ENCODE measurements around the gene TECPR1.

Gene TECPR1

GRCh38 chr7:98175260-98175940 lies 76.6 kb downstream of the TECPR1 start:
- Histone ChIP-seq H3K4me1 (ENCODE audit: control insufficient read depth, insufficient read depth, low read length) (no peaks in the 10 kb centered on the region), H3K9ac (ENCODE audit: low read length) (no peak overlapping the region), H3K27me3 (ENCODE audit: control insufficient read depth, insufficient read depth, low read length) (no peaks in the 10 kb centered on the region), H3K36me3 (ENCODE audit: control insufficient read depth, insufficient read depth, low read length) (peaks cover 8% of the 10 kb centered on the region), H3K27ac (ENCODE audit: low read depth, low read length) (no peak overlapping the region), H3K4me3 (ENCODE audit: low read length) (no peak overlapping the region)

GRCh38 chr7:98174334-98175259 lies 77.4 kb downstream of the TECPR1 start:
- Histone ChIP-seq H3K4me1 (ENCODE audit: control insufficient read depth, insufficient read depth, low read length) (no peaks in the 10 kb centered on the region), H3K9ac (ENCODE audit: low read length) (no peak overlapping the region), H3K36me3 (ENCODE audit: control insufficient read depth, insufficient read depth, low read length) (peaks cover 8% of the 10 kb centered on the region), H3K27me3 (ENCODE audit: control insufficient read depth, insufficient read depth, low read length) (no peaks in the 10 kb centered on the region), H3K27ac (ENCODE audit: low read depth, low read length) (no peak overlapping the region), H3K4me3 (ENCODE audit: low read length) (no peak overlapping the region)

- Histone ChIP-seq H3K27ac (ENCODE audit: low read depth, low read length) (no peak overlapping the region), H3K4me3 (ENCODE audit: low read length) (no peak overlapping the region), H3K36me3 (ENCODE audit: control insufficient read depth, insufficient read depth, low read length) (peaks cover 5% of the 10 kb centered on the region), H3K4me1 (ENCODE audit: control insufficient read depth, insufficient read depth, low read length) (no peaks in the 10 kb centered on the region), H3K27me3 (ENCODE audit: control insufficient read depth, insufficient read depth, low read length) (no peaks in the 10 kb centered on the region), H3K9ac (ENCODE audit: low read length) (no peak overlapping the region)
Observed at GRCh38 chr7:98171449-98171848, 80.6 kb downstream of the TECPR1 start.

- Histone ChIP-seq H3K9ac (ENCODE audit: low read length) (no peak overlapping the region), H3K27me3 (ENCODE audit: control insufficient read depth, insufficient read depth, low read length) (no peaks in the 10 kb centered on the region), H3K4me3 (ENCODE audit: low read length) (no peak overlapping the region), H3K4me1 (ENCODE audit: control insufficient read depth, insufficient read depth, low read length) (no peaks in the 10 kb centered on the region), H3K27ac (ENCODE audit: low read depth, low read length) (no peak overlapping the region), H3K36me3 (ENCODE audit: control insufficient read depth, insufficient read depth, low read length) (peaks cover 5% of the 10 kb centered on the region)
Observed at GRCh38 chr7:98170966-98171365, 81.1 kb downstream of the TECPR1 start.

GRCh38 chr7:98168904-98169621 lies 83.0 kb downstream of the TECPR1 start:
- Histone ChIP-seq H3K27me3 (ENCODE audit: control insufficient read depth, insufficient read depth, low read length) (no peaks in the 10 kb centered on the region), H3K27ac (ENCODE audit: low read depth, low read length) (no peak overlapping the region), H3K9ac (ENCODE audit: low read length) (no peak overlapping the region), H3K4me3 (ENCODE audit: low read length) (no peak overlapping the region), H3K4me1 (ENCODE audit: control insufficient read depth, insufficient read depth, low read length) (peaks cover under 1% of the 10 kb centered on the region), H3K36me3 (ENCODE audit: control insufficient read depth, insufficient read depth, low read length) (peaks cover 5% of the 10 kb centered on the region)

- Histone ChIP-seq H3K4me1 (ENCODE audit: control insufficient read depth, insufficient read depth, low read length) (peaks cover 5% of the 10 kb centered on the region), H3K4me3 (ENCODE audit: low read length) (no peak overlapping the region), H3K27me3 (ENCODE audit: control insufficient read depth, insufficient read depth, low read length) (no peaks in the 10 kb centered on the region), H3K9ac (ENCODE audit: low read length) (no peak overlapping the region), H3K36me3 (ENCODE audit: control insufficient read depth, insufficient read depth, low read length) (peaks cover 5% of the 10 kb centered on the region), H3K27ac (ENCODE audit: low read depth, low read length) (no peak overlapping the region)
Observed at GRCh38 chr7:98168181-98168903, 83.7 kb downstream of the TECPR1 start.

GRCh38 chr7:98167653-98168052 lies 84.4 kb downstream of the TECPR1 start:
- Histone ChIP-seq H3K27me3 (ENCODE audit: control insufficient read depth, insufficient read depth, low read length) (no peaks in the 10 kb centered on the region), H3K4me1 (ENCODE audit: control insufficient read depth, insufficient read depth, low read length) (peaks cover 5% of the 10 kb centered on the region), H3K27ac (ENCODE audit: low read depth, low read length) (no peak overlapping the region), H3K9ac (ENCODE audit: low read length) (no peak overlapping the region), H3K36me3 (ENCODE audit: control insufficient read depth, insufficient read depth, low read length) (peaks cover 5% of the 10 kb centered on the region), H3K4me3 (ENCODE audit: low read length) (no peak overlapping the region)

- Histone ChIP-seq H3K27ac (ENCODE audit: low read depth, low read length) (no peak overlapping the region), H3K4me1 (ENCODE audit: control insufficient read depth, insufficient read depth, low read length) (peaks cover 5% of the 10 kb centered on the region), H3K9ac (ENCODE audit: low read length) (no peak overlapping the region), H3K4me3 (ENCODE audit: low read length) (no peak overlapping the region), H3K27me3 (ENCODE audit: control insufficient read depth, insufficient read depth, low read length) (no peaks in the 10 kb centered on the region), H3K36me3 (ENCODE audit: control insufficient read depth, insufficient read depth, low read length) (peaks cover under 1% of the 10 kb centered on the region)
Observed at GRCh38 chr7:98166668-98166970, 85.4 kb downstream of the TECPR1 start.

GRCh38 chr7:98165827-98166667 lies 86.0 kb downstream of the TECPR1 start:
- no peak overlapping the region for H3K4me3 ChIP-seq (ENCODE audit: low read length)
- H3K36me3 ChIP-seq (ENCODE audit: control insufficient read depth, insufficient read depth, low read length) = no peaks in the 10 kb centered on the region
- H3K4me1 ChIP-seq (ENCODE audit: control insufficient read depth, insufficient read depth, low read length) = peaks cover 5% of the 10 kb centered on the region
- no peak overlapping the region for H3K9ac ChIP-seq (ENCODE audit: low read length)
- H3K27me3 ChIP-seq (ENCODE audit: control insufficient read depth, insufficient read depth, low read length) = no peaks in the 10 kb centered on the region
- H3K27ac ChIP-seq (ENCODE audit: low read depth, low read length) = no peak overlapping the region
